IMR-90 (cell line): ENCODE measurements around the gene LRRIQ4. TPM values are rescaled to one million over a fixed set of nuclear protein-coding genes. Genes with fewer than 3 reads are reported as not detected.

ENCODE experiments used
- ATAC-seq: fragments of 200-7000 bp; cut with Tn5 transposase; 2 replicates; pipeline ENCODE4 v1.9.1; 2020; ENCODE audit warnings: low read depth, mild to moderate bottlenecking, moderate library complexity
- BruUV-seq: library from RNA; stranded (reverse); fragments of 400-500 nt; replicated peaks from 2 replicates; lab custom pipeline; 2021; lab: Mats Ljungman, UMichigan
- CTCF ChIA-PET: fragments of 300-600 bp; formaldehyde crosslinking; extraction: SDS; loops from one replicate; lab custom pipeline; 2021; ENCODE audit warnings: antibody characterized with exemption; lab: Yijun Ruan, JAX
- POLR2A ChIA-PET: fragments of 300-600 bp; sonication (Branson Sonifier 250); formaldehyde crosslinking; loops from one replicate; lab custom pipeline; 2022; ENCODE audit warnings: antibody characterized with exemption; ENCODE audit not compliant: unreplicated experiment; lab: Charles Lee
- DNase-seq: peaks from one replicate; pipeline ENCODE4 v3.0.0; 2013
- H2AFZ ChIP-seq: replicated peaks from 2 replicates; pipeline ENCODE3; 2013; ENCODE audit warnings: low read length, mild to moderate bottlenecking; ENCODE audit not compliant: poor library complexity
- H2AK5ac ChIP-seq: 2 replicates; pipeline ENCODE4 v1.6.1; 2013; ENCODE audit warnings: low read depth, low read length, inconsistent platforms
- H2AK9ac ChIP-seq: replicated peaks from 2 replicates; pipeline ENCODE3; 2013; ENCODE audit warnings: mild to moderate bottlenecking, low read depth, low read length, moderate library complexity; ENCODE audit not compliant: poor library complexity
- H2BK120ac ChIP-seq: 2 replicates; pipeline ENCODE4 v1.6.1; 2013; ENCODE audit warnings: low read depth, low read length, inconsistent platforms
- H2BK15ac ChIP-seq: 3 replicates; pipeline ENCODE4 v1.6.1; 2013; ENCODE audit warnings: low read depth, low read length, inconsistent platforms
- H2BK20ac ChIP-seq: 2 replicates; pipeline ENCODE4 v1.6.1; 2013; ENCODE audit warnings: low read depth, mild to moderate bottlenecking, inconsistent platforms, low read length, moderate library complexity
- H2BK5ac ChIP-seq: 2 replicates; pipeline ENCODE4 v1.6.1; 2013; ENCODE audit warnings: mild to moderate bottlenecking, low read depth, low read length, inconsistent platforms; ENCODE audit not compliant: poor library complexity, severe bottlenecking
- H3K14ac ChIP-seq: replicated peaks from 2 replicates; pipeline ENCODE4 v1.6.1; 2013; ENCODE audit warnings: low read depth, low read length, inconsistent platforms
- H3K18ac ChIP-seq: 2 replicates; pipeline ENCODE4 v1.6.1; 2013; ENCODE audit warnings: low read depth, low read length, control low read depth
- H3K23ac ChIP-seq: 2 replicates; pipeline ENCODE4 v1.6.1; 2013; ENCODE audit warnings: low read depth, low read length, inconsistent platforms
- H3K27ac ChIP-seq: 2 replicates; pipeline ENCODE4 v1.5.1; 2013; ENCODE audit warnings: mild to moderate bottlenecking, control low read depth, low read length; ENCODE audit not compliant: insufficient read depth
- H3K27me3 ChIP-seq: 2 replicates; pipeline ENCODE4 v1.6.1; 2013; ENCODE audit warnings: low read length; ENCODE audit not compliant: control insufficient read depth, insufficient read depth
- H3K36me3 ChIP-seq: 2 replicates; pipeline ENCODE4 v1.6.1; 2013; ENCODE audit warnings: low read length, mixed read lengths; ENCODE audit not compliant: control insufficient read depth, insufficient read depth
- H3K4ac ChIP-seq: 2 replicates; pipeline ENCODE4 v1.6.1; 2013; ENCODE audit warnings: low read depth, low read length, inconsistent platforms
- H3K4me1 ChIP-seq: 2 replicates; pipeline ENCODE4 v1.6.1; 2013; ENCODE audit warnings: low read length, mixed read lengths; ENCODE audit not compliant: control insufficient read depth, insufficient read depth
- H3K4me2 ChIP-seq: 2 replicates; pipeline ENCODE4 v1.6.1; 2013; ENCODE audit warnings: low read depth, mild to moderate bottlenecking, control low read depth, low read length, moderate library complexity
- H3K4me3 ChIP-seq: 2 replicates; pipeline ENCODE4 v1.5.1; 2013; ENCODE audit warnings: low read depth, mild to moderate bottlenecking, control low read depth, low read length, moderate library complexity; ENCODE audit not compliant: insufficient read depth
- H3K56ac ChIP-seq: 2 replicates; pipeline ENCODE4 v1.6.1; 2013; ENCODE audit warnings: low read length, inconsistent platforms; ENCODE audit not compliant: insufficient read depth; ENCODE audit errors: extremely low read depth
- H3K79me1 ChIP-seq, 2 experiments: 2 replicates each; pipeline ENCODE4 v1.6.1; 2013; ENCODE audit warnings: low read length in 2 of 2, inconsistent platforms in 1 of 2, low read depth in 1 of 2
- H3K9ac ChIP-seq: 2 replicates; pipeline ENCODE4 v1.6.1; 2013; ENCODE audit warnings: low read depth, low read length, control low read depth
- H3K9me1 ChIP-seq: 2 replicates; pipeline ENCODE4 v1.6.1; 2013; ENCODE audit warnings: low read length, inconsistent platforms; ENCODE audit not compliant: insufficient read depth
- H3K9me3 ChIP-seq: 2 replicates; pipeline ENCODE4 v1.6.1; 2013; ENCODE audit warnings: low read length; ENCODE audit not compliant: control insufficient read depth, insufficient read depth
- H4K20me1 ChIP-seq: 2 replicates; pipeline ENCODE4 v1.6.1; 2013; ENCODE audit warnings: low read length, inconsistent platforms; ENCODE audit not compliant: insufficient read depth
- H4K5ac ChIP-seq: 2 replicates; pipeline ENCODE4 v1.6.1; 2013; ENCODE audit warnings: mild to moderate bottlenecking, low read depth, low read length, control low read depth
- H4K8ac ChIP-seq, 2 experiments: 2 replicates each; pipeline ENCODE4 v1.6.1; 2013; ENCODE audit warnings: low read depth in 2 of 2, low read length in 2 of 2, control low read depth in 1 of 2, inconsistent platforms in 1 of 2
- H4K91ac ChIP-seq: 2 replicates; pipeline ENCODE4 v1.6.1; 2013; ENCODE audit warnings: low read depth, low read length, inconsistent platforms; ENCODE audit not compliant: insufficient read depth
- BHLHE40 ChIP-seq: fragments of 150-350 bp; IDR thresholded peaks from 2 replicates; pipeline ENCODE4 v1.6.1; 2016; ENCODE audit warnings: mild to moderate bottlenecking, low read depth, low read length
- CEBPB ChIP-seq: IDR thresholded peaks from 2 replicates; pipeline ENCODE4 v1.6.1; 2012; ENCODE audit warnings: low read depth, low read length, improper control_type of control experiment
- CHD1 ChIP-seq: IDR thresholded peaks from 2 replicates; pipeline ENCODE4 v1.6.1; 2012; ENCODE audit warnings: low read depth, low read length, improper control_type of control experiment
- WGBS, 2 experiments: methylation state at CpG; one replicate each; pipeline versions ENCODE4 v1.1.5 to v1.1.7; 2013; ENCODE audit warnings: missing lambda C conversion rate in 2 of 2; ENCODE audit not compliant: insufficient read length in 1 of 2; ENCODE audit errors: extremely low coverage in 2 of 2; 5-methylcytosine and 5-hydroxymethylcytosine counted together
- dilution Hi-C: fragments of 300-500 bp; cut with HindIII; formaldehyde crosslinking; loops from one replicate; pipeline ENCODE4 v1.14.3; 2018; ENCODE audit warnings: low sequenced_read_pairs; ENCODE audit not compliant: unreplicated experiment
- in situ Hi-C: fragments of 300-500 bp; cut with MboI; formaldehyde crosslinking; loops from 3 replicates; pipeline ENCODE4 v1.14.3; 2019; ENCODE audit warnings: low sequenced_read_pairs, inconsistent platforms, mixed read lengths
- intact Hi-C: fragments of 100-400 bp; cut with micrococcal nuclease; formaldehyde crosslinking; loops from 2 replicates; pipeline ENCODE4 v1.10.0; 2022
- polyA plus RNA-seq, 3 experiments: library from polyadenylated mRNA; depleted of rRNA; stranded (reverse); fragments of >200 nt; gene quantifications; 2 replicates each; pipeline ENCODE4 v1.2.3, GENCODE V29; 2012; ENCODE audit warnings: low replicate concordance in 1 of 3
- total RNA-seq: library from RNA; depleted of rRNA; stranded (reverse); fragments of >200 nt; gene quantifications from 2 replicates; pipeline ENCODE4 v1.2.3, GENCODE V29; 2012; rRNA removed
- TF ChIP-seq, protein P1 (sequence below): conservative IDR thresholded peaks from 2 replicates; pipeline ENCODE4 v1.5.1; 2012; ENCODE audit warnings: mild to moderate bottlenecking, low read depth, low read length, improper control_type of control experiment
- TF ChIP-seq, protein P2 (sequence below): fragments of 150-350 bp; IDR thresholded peaks from 2 replicates; pipeline ENCODE4 v1.6.1; 2016; ENCODE audit warnings: low read depth, mild to moderate bottlenecking, low read length, moderate library complexity, borderline replicate concordance

The LRRIQ4 gene
- total and polyA plus RNA-seq, 2 of the 4 experiments (the other 2 are of a cell fraction) = not detected

GRCh38 chr3:169886671-169887070, 74.0 kb downstream of the LRRIQ4 start:
- in situ Hi-C loops = no loop called here
- H3K79me1 ChIP-seq = no peaks in the 10 kb centered on the region
- H3K9ac ChIP-seq = no peak overlapping the region
- H3K9me1 ChIP-seq = no peaks in the 10 kb centered on the region
- H3K23ac ChIP-seq = no peak overlapping the region
- ChIA-PET CTCF (no interaction called here), POLR2A (no interaction called here)
- H3K14ac ChIP-seq = no peak overlapping the region
- BruUV-seq = no TSS peak
- H2AK5ac ChIP-seq = no peak overlapping the region
- H2BK120ac ChIP-seq = no peak overlapping the region
- H2AK9ac ChIP-seq = no peak overlapping the region
- TF ChIP-seq, protein P1, sequence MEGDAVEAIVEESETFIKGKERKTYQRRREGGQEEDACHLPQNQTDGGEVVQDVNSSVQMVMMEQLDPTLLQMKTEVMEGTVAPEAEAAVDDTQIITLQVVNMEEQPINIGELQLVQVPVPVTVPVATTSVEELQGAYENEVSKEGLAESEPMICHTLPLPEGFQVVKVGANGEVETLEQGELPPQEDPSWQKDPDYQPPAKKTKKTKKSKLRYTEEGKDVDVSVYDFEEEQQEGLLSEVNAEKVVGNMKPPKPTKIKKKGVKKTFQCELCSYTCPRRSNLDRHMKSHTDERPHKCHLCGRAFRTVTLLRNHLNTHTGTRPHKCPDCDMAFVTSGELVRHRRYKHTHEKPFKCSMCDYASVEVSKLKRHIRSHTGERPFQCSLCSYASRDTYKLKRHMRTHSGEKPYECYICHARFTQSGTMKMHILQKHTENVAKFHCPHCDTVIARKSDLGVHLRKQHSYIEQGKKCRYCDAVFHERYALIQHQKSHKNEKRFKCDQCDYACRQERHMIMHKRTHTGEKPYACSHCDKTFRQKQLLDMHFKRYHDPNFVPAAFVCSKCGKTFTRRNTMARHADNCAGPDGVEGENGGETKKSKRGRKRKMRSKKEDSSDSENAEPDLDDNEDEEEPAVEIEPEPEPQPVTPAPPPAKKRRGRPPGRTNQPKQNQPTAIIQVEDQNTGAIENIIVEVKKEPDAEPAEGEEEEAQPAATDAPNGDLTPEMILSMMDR = no peak
- TF ChIP-seq CEBPB (no peak), CHD1 (no peak), BHLHE40 (no peak)
- TF ChIP-seq, protein P2, sequence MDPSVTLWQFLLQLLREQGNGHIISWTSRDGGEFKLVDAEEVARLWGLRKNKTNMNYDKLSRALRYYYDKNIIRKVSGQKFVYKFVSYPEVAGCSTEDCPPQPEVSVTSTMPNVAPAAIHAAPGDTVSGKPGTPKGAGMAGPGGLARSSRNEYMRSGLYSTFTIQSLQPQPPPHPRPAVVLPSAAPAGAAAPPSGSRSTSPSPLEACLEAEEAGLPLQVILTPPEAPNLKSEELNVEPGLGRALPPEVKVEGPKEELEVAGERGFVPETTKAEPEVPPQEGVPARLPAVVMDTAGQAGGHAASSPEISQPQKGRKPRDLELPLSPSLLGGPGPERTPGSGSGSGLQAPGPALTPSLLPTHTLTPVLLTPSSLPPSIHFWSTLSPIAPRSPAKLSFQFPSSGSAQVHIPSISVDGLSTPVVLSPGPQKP = no peak
- intact Hi-C loops = no loop called here
- H4K5ac ChIP-seq = no peak overlapping the region
- H3K4me2 ChIP-seq = no peak overlapping the region
- no peak overlapping the region for H3K18ac ChIP-seq
- no CpG with 5 or more reads among the region's 5 CpGs for WGBS, 2 experiments
- dilution Hi-C loops = no loop called here
- no peaks in the 10 kb centered on the region for H3K36me3 ChIP-seq
- H3K4ac ChIP-seq = no peak overlapping the region
- no peaks in the 10 kb centered on the region for H3K27me3 ChIP-seq
- no peaks in the 10 kb centered on the region for H3K9me3 ChIP-seq
- H3K56ac ChIP-seq = no peak overlapping the region
- H3K4me3 ChIP-seq = no peak overlapping the region
- H4K8ac ChIP-seq = no peak overlapping the region
- DNase-seq = peak; percentile 35
- H3K4me1 ChIP-seq = no peaks in the 10 kb centered on the region
- H4K91ac ChIP-seq = no peak overlapping the region
- ATAC-seq = peak; percentile 67
- no peak overlapping the region for H2BK15ac ChIP-seq
- H3K27ac ChIP-seq = no peak overlapping the region
- H4K20me1 ChIP-seq = no peaks in the 10 kb centered on the region
- H2BK5ac ChIP-seq = no peak overlapping the region
- no peak overlapping the region for H2AFZ ChIP-seq
- H2BK20ac ChIP-seq = no peak overlapping the region

Other genes with a start within 250 kb of the LRRIQ4 start
- gene MECOM, start 149.2 kb upstream of the LRRIQ4 start, total RNA-seq = 25.8 and 29.0 TPM in 2 replicates
- gene MECOM, start 149.2 kb upstream of the LRRIQ4 start, polyA plus RNA-seq (2012; rRNA removed) = 7.1 and 7.8 TPM in 2 replicates
- gene TERC, start 47.8 kb upstream of the LRRIQ4 start, total RNA-seq = 17.8 and 57.0 TPM in 2 replicates
- not detected in 2 replicates for gene TERC, start 47.8 kb upstream of the LRRIQ4 start, polyA plus RNA-seq (2012; rRNA removed)
- 2.5 TPM in 2 replicates for gene ACTRT3, start 43.3 kb upstream of the LRRIQ4 start, total RNA-seq
- 0.97 and 1.1 TPM in 2 replicates for gene ACTRT3, start 43.3 kb upstream of the LRRIQ4 start, polyA plus RNA-seq (2012; rRNA removed)
- 26.9 and 33.1 TPM in 2 replicates for gene MYNN, start 39.5 kb upstream of the LRRIQ4 start, total RNA-seq
- 10.2 and 11.8 TPM in 2 replicates for gene MYNN, start 39.5 kb upstream of the LRRIQ4 start, polyA plus RNA-seq (2012; rRNA removed)
- 0.90 and 1.1 TPM in 2 replicates for gene LRRC34, start within 50 bp of the LRRIQ4 start, total RNA-seq
- 0.60 and 0.91 TPM in 2 replicates for gene LRRC34, start within 50 bp of the LRRIQ4 start, polyA plus RNA-seq (2012; rRNA removed)
- gene LRRC31, start 57.1 kb downstream of the LRRIQ4 start, total RNA-seq = not detected in 2 replicates
- not detected in 2 replicates for gene LRRC31, start 57.1 kb downstream of the LRRIQ4 start, polyA plus RNA-seq (2012; rRNA removed)
- not detected in 2 replicates for gene SAMD7, start 98.7 kb downstream of the LRRIQ4 start, total RNA-seq
- gene SAMD7, start 98.7 kb downstream of the LRRIQ4 start, polyA plus RNA-seq (2012; rRNA removed) = not detected in 2 replicates
- 33.2 and 52.2 TPM in 2 replicates for gene SEC62, start 153.9 kb downstream of the LRRIQ4 start, total RNA-seq
- 33.3 and 36.6 TPM in 2 replicates for gene SEC62, start 153.9 kb downstream of the LRRIQ4 start, polyA plus RNA-seq (2012; rRNA removed)
- gene GPR160, start 225.1 kb downstream of the LRRIQ4 start, total RNA-seq = 0.18 and 0.28 TPM in 2 replicates
- 0.09 TPM in 2 replicates for gene GPR160, start 225.1 kb downstream of the LRRIQ4 start, polyA plus RNA-seq (2012; rRNA removed)